SK-N-SH (cell line): ENCODE measurements around the gene WDR75. TPM values are rescaled to one million over a fixed set of nuclear protein-coding genes. Genes with fewer than 3 reads are reported as not detected.

Experiments
- CTCF ChIA-PET: fragments of 300-600, 350-600 bp; formaldehyde crosslinking; extraction: SDS; loops from one replicate; lab custom pipeline; 2021; lab: Yijun Ruan, JAX
- POLR2A ChIA-PET: fragments of 350-600 bp; sonication (Branson Sonifier 250); formaldehyde crosslinking; extraction: SDS; loops from one replicate; lab custom pipeline; 2020; ENCODE audit warnings: antibody characterized with exemption, inconsistent platforms; lab: Yijun Ruan, JAX
- DNase-seq: peaks from one replicate; pipeline ENCODE4 v3.0.0; 2012
- H2AFZ ChIP-seq: fragments of 200-600 bp; sonication (generic); 2 replicates; pipeline ENCODE4 v1.8.1; 2016; ENCODE audit warnings: antibody characterized with exemption, mild to moderate bottlenecking, low read depth
- H3F3A ChIP-seq: fragments of 200-600 bp; sonication (generic); replicated peaks from 2 replicates; pipeline ENCODE3; 2016; ENCODE audit warnings: antibody characterized with exemption, mild to moderate bottlenecking; ENCODE audit not compliant: insufficient read depth
- H3K27ac ChIP-seq, 2 experiments: fragments of 200-500 bp in 1 of 2; fragments of 200-600 bp in 1 of 2; sonication (Bioruptor generic) in 1 of 2; sonication (generic), shearing (Covaris generic) in 1 of 2; 2 replicates each; pipeline versions ENCODE4 v1.5.1 to v1.6.1; 2014 to 2016; ENCODE audit warnings: low read depth in 2 of 2, inconsistent platforms in 1 of 2, low read length in 1 of 2, mild to moderate bottlenecking in 1 of 2, mixed read lengths in 1 of 2
- H3K27me3 ChIP-seq: fragments of 200-600 bp; sonication (generic), shearing (Covaris generic); 2 replicates; pipeline ENCODE4 v1.6.1; 2016; ENCODE audit warnings: mixed run types; ENCODE audit not compliant: insufficient read depth
- H3K36me3 ChIP-seq, 2 experiments: fragments of 200-500 bp in 1 of 2; fragments of 200-600 bp in 1 of 2; sonication (Bioruptor generic) in 1 of 2; sonication (generic) in 1 of 2; replicated peaks in 1 of 2; 2 replicates each; pipeline versions ENCODE3 to v1.5.1; 2014 to 2016; ENCODE audit warnings: low read length in 1 of 2, mild to moderate bottlenecking in 1 of 2; ENCODE audit not compliant: insufficient read depth in 2 of 2, control insufficient read depth in 1 of 2
- H3K4me1 ChIP-seq, 2 experiments: fragments of 200-500 bp in 1 of 2; fragments of 200-600 bp in 1 of 2; sonication (Bioruptor generic) in 1 of 2; sonication (generic), shearing (Covaris generic) in 1 of 2; 2 replicates each; pipeline versions ENCODE4 v1.5.1 to v1.6.1; 2014 to 2016; ENCODE audit warnings: low read depth in 1 of 2, low read length in 1 of 2, mixed run types in 1 of 2; ENCODE audit not compliant: insufficient read depth in 2 of 2, control insufficient read depth in 1 of 2
- H3K4me2 ChIP-seq: fragments of 200-600 bp; sonication (generic), shearing (Covaris generic); 2 replicates; pipeline ENCODE4 v1.6.1; 2017; ENCODE audit warnings: mixed run types
- H3K4me3 ChIP-seq, 2 experiments: fragments of 200-500 bp in 1 of 2; fragments of 200-600 bp in 1 of 2; sonication (Bioruptor generic) in 1 of 2; sonication (generic), shearing (Covaris generic) in 1 of 2; 2 replicates each; pipeline versions ENCODE4 v1.5.1 to v1.8.1; 2014 to 2016; ENCODE audit warnings: low read depth in 2 of 2, inconsistent platforms in 1 of 2, low read length in 1 of 2, mild to moderate bottlenecking in 1 of 2, mixed read lengths in 1 of 2, moderate library complexity in 1 of 2
- H3K79me2 ChIP-seq: fragments of 200-600 bp; sonication (generic); 2 replicates; pipeline ENCODE4 v1.8.1; 2017; ENCODE audit warnings: mild to moderate bottlenecking; ENCODE audit not compliant: insufficient read depth
- H3K9ac ChIP-seq: fragments of 200-600 bp; sonication (generic); 2 replicates; pipeline ENCODE4 v1.6.1; 2017; ENCODE audit warnings: mixed run types
- H3K9me2 ChIP-seq: fragments of 200-600 bp; sonication (generic); 2 replicates; pipeline ENCODE4 v1.6.1; 2017; ENCODE audit warnings: mixed run types
- H3K9me3 ChIP-seq: fragments of 200-600 bp; sonication (generic); 2 replicates; pipeline ENCODE4 v1.6.1; 2017; ENCODE audit warnings: mixed run types, mild to moderate bottlenecking, moderate library complexity
- H4K20me1 ChIP-seq: fragments of 200-600 bp; sonication (generic); 2 replicates; pipeline ENCODE4 v1.6.1; 2017; ENCODE audit warnings: mild to moderate bottlenecking, mixed run types; ENCODE audit not compliant: insufficient read depth
- CHD2 ChIP-seq: fragments of 150-350 bp; IDR thresholded peaks from 2 replicates; pipeline ENCODE4 v1.6.1; 2018; ENCODE audit warnings: low read length; ENCODE audit not compliant: partially characterized antibody
- CTCF ChIP-seq: fragments of 200-600 bp; sonication (generic); IDR thresholded peaks from 2 replicates; pipeline ENCODE4 v1.6.1; 2017; ENCODE audit warnings: antibody characterized with exemption, mild to moderate bottlenecking, moderate library complexity
- EP300 ChIP-seq, 2 experiments: IDR thresholded peaks; 2 replicates each; pipeline versions ENCODE4 v1.4.0 to v1.6.1; 2012; ENCODE audit warnings: borderline replicate concordance in 1 of 2, low read depth in 1 of 2, low read length in 1 of 2
- EZH2phosphoT487 ChIP-seq: fragments of 200-600 bp; sonication (generic); IDR thresholded peaks from 2 replicates; pipeline ENCODE4 v1.6.1; 2017; ENCODE audit warnings: low read depth, mixed run types, mild to moderate bottlenecking, antibody characterized with exemption, moderate library complexity, borderline replicate concordance
- FOXM1 ChIP-seq: IDR thresholded peaks from 2 replicates; pipeline ENCODE4 v1.4.0; 2012; ENCODE audit warnings: low read depth, mild to moderate bottlenecking
- RXRA ChIP-seq: IDR thresholded peaks from 2 replicates; pipeline ENCODE4 v1.4.0; 2012; ENCODE audit warnings: low read depth, mild to moderate bottlenecking, borderline replicate concordance
- TAF1 ChIP-seq: IDR thresholded peaks from 2 replicates; pipeline ENCODE4 v1.6.1; 2012; ENCODE audit warnings: low read depth, mild to moderate bottlenecking, low read length, moderate library complexity, borderline replicate concordance
- TCF12 ChIP-seq: IDR thresholded peaks from 2 replicates; pipeline ENCODE4 v1.4.0; 2012
- TEAD4 ChIP-seq: IDR thresholded peaks from 2 replicates; pipeline ENCODE4 v1.4.0; 2012; ENCODE audit warnings: mild to moderate bottlenecking, borderline replicate concordance; ENCODE audit not compliant: insufficient read depth
- ZBTB33 ChIP-seq: IDR thresholded peaks from 2 replicates; pipeline ENCODE4 v1.4.0; 2012; ENCODE audit warnings: low read depth, borderline replicate concordance
- WGBS: methylation state at CpG from one replicate; pipeline ENCODE4 v1.1.6; 2017; ENCODE audit warnings: low lambda C conversion rate; 5-methylcytosine and 5-hydroxymethylcytosine counted together
- polyA plus RNA-seq, 3 experiments: library from polyadenylated mRNA; depleted of rRNA; stranded (reverse); fragments of >200 nt; gene quantifications; 2 replicates each; pipeline ENCODE4 v1.2.3, GENCODE V29; 2012
- TF ChIP-seq, protein P1 (sequence below): IDR thresholded peaks from 2 replicates; pipeline ENCODE4 v1.6.1; 2012; ENCODE audit warnings: mild to moderate bottlenecking, low read depth, low read length, moderate library complexity
- TF ChIP-seq, protein P2 (sequence below): fragments of 150-350 bp; IDR thresholded peaks from 2 replicates; pipeline ENCODE4 v1.6.1; 2017; ENCODE audit warnings: antibody characterized with exemption, low read length, low read depth, borderline replicate concordance
- TF ChIP-seq, protein P3 (sequence below): IDR thresholded peaks from 2 replicates; pipeline ENCODE4 v1.4.0; 2012; ENCODE audit warnings: low read depth
- TF ChIP-seq, protein P4 (sequence below): IDR thresholded peaks from 2 replicates; pipeline ENCODE4 v1.4.0; 2012; ENCODE audit warnings: low read depth, borderline replicate concordance

The WDR75 gene
- polyA plus RNA-seq, 1 of the 3 experiments (the other 2 are of a cell fraction) = 25.6 TPM

DNA sequence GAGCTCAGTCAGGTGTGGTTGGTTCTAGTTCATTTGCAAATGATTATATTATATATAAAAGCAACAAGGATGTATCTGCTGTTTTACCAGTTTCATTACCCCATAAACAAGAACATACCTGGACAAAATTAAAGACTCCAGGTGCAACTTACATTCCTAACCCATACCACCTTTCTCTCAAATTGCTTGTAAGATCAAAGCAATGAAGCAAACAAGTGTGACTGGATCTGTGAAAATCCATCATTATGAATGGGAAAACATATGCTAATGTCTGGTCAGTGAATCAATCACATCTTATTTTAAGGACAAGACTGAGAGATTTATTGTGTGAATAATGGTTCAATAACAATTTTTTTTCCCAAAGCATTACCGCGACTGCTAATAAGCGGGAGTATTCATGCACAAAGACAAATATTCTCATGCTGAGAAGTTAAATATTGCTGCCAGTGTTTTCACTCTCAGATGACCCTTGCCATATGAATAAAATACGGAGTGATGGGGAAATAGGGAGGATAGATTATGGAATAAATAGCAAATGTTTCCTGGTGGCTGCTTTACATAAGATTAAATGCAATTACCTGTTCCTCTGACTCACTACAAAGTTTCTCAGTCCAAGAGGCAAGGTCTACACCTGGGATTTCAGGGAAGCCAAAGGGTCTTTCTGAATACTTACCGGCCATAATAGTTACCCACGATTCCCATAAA is 59.3 kb downstream of the WDR75 start (continued):
- TF ChIP-seq CTCF (no peak), TCF12 (no peak), TAF1 (no peak), ZBTB33 (no peak)

- H3K4me1 ChIP-seq = no peaks in the 10 kb centered on the region
- H3K4me3 ChIP-seq = no peak overlapping the region
- H3K79me2 ChIP-seq = no peaks in the 10 kb centered on the region
- no peak overlapping the region for H3K4me2 ChIP-seq
- no peaks in the 10 kb centered on the region for H3K9me2 ChIP-seq
- ChIA-PET CTCF (no interaction called here), POLR2A (no interaction called here)
- no peaks in the 10 kb centered on the region for H4K20me1 ChIP-seq
- no peaks in the 10 kb centered on the region for H3K9me3 ChIP-seq
- H3K36me3 ChIP-seq = no peaks in the 10 kb centered on the region
- no peaks in the 10 kb centered on the region for H3F3A ChIP-seq
- DNase-seq = no peak
- WGBS = 73% methylated on average over 2 of the region's 2 CpGs
- H3K27me3 ChIP-seq = no peaks in the 10 kb centered on the region
- no peak overlapping the region for H2AFZ ChIP-seq
- H3K27ac ChIP-seq = no peak overlapping the region
- H3K9ac ChIP-seq = no peak overlapping the region
- no peak for TF ChIP-seq FOXM1
- TF ChIP-seq TEAD4 = no peak
- TF ChIP-seq, protein P1, sequence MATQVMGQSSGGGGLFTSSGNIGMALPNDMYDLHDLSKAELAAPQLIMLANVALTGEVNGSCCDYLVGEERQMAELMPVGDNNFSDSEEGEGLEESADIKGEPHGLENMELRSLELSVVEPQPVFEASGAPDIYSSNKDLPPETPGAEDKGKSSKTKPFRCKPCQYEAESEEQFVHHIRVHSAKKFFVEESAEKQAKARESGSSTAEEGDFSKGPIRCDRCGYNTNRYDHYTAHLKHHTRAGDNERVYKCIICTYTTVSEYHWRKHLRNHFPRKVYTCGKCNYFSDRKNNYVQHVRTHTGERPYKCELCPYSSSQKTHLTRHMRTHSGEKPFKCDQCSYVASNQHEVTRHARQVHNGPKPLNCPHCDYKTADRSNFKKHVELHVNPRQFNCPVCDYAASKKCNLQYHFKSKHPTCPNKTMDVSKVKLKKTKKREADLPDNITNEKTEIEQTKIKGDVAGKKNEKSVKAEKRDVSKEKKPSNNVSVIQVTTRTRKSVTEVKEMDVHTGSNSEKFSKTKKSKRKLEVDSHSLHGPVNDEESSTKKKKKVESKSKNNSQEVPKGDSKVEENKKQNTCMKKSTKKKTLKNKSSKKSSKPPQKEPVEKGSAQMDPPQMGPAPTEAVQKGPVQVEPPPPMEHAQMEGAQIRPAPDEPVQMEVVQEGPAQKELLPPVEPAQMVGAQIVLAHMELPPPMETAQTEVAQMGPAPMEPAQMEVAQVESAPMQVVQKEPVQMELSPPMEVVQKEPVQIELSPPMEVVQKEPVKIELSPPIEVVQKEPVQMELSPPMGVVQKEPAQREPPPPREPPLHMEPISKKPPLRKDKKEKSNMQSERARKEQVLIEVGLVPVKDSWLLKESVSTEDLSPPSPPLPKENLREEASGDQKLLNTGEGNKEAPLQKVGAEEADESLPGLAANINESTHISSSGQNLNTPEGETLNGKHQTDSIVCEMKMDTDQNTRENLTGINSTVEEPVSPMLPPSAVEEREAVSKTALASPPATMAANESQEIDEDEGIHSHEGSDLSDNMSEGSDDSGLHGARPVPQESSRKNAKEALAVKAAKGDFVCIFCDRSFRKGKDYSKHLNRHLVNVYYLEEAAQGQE = no peak
- TF ChIP-seq, protein P2, sequence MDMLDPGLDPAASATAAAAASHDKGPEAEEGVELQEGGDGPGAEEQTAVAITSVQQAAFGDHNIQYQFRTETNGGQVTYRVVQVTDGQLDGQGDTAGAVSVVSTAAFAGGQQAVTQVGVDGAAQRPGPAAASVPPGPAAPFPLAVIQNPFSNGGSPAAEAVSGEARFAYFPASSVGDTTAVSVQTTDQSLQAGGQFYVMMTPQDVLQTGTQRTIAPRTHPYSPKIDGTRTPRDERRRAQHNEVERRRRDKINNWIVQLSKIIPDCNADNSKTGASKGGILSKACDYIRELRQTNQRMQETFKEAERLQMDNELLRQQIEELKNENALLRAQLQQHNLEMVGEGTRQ = no peak
- TF ChIP-seq CHD2 = no peak
- TF ChIP-seq RXRA = no peak
- TF ChIP-seq, protein P3, sequence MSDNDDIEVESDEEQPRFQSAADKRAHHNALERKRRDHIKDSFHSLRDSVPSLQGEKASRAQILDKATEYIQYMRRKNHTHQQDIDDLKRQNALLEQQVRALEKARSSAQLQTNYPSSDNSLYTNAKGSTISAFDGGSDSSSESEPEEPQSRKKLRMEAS = no peak
- no peak for TF ChIP-seq EP300 (IDR thresholded peaks at IDR 0.05; ENCODE audit: borderline replicate concordance in 1 of 2, low read depth in 1 of 2, low read length in 1 of 2)
- TF ChIP-seq CTCF = no peak
- TF ChIP-seq, protein P4, sequence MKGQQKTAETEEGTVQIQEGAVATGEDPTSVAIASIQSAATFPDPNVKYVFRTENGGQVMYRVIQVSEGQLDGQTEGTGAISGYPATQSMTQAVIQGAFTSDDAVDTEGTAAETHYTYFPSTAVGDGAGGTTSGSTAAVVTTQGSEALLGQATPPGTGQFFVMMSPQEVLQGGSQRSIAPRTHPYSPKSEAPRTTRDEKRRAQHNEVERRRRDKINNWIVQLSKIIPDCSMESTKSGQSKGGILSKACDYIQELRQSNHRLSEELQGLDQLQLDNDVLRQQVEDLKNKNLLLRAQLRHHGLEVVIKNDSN = no peak
- no peak for TF ChIP-seq EZH2phosphoT487
These were observed 60.2 kb downstream of the WDR75 start for GRCh38 chr2:189501487-189501886.
